GM12875 (cell line): ENCODE measurements around the gene RRAGD.

ENCODE experiments used
- H3K4me3 ChIP-seq: one replicate; pipeline ENCODE4 v1.5.1; 2011; ENCODE audit warnings: low read depth, low read length, control low read depth
- CTCF ChIP-seq: IDR thresholded peaks from 2 replicates; pipeline ENCODE4 v1.5.1; 2011; ENCODE audit warnings: low read depth, mild to moderate bottlenecking, control low read depth, inconsistent platforms, low read length, moderate library complexity, borderline replicate concordance; ENCODE audit not compliant: insufficient read depth

RRAGD gene

GRCh38 chr6:89413006-89413400, 930 bp upstream of the RRAGD start:
- H3K4me3 ChIP-seq = peak overlapping the region; percentile 52
- TF ChIP-seq CTCF = no peak

DNA sequence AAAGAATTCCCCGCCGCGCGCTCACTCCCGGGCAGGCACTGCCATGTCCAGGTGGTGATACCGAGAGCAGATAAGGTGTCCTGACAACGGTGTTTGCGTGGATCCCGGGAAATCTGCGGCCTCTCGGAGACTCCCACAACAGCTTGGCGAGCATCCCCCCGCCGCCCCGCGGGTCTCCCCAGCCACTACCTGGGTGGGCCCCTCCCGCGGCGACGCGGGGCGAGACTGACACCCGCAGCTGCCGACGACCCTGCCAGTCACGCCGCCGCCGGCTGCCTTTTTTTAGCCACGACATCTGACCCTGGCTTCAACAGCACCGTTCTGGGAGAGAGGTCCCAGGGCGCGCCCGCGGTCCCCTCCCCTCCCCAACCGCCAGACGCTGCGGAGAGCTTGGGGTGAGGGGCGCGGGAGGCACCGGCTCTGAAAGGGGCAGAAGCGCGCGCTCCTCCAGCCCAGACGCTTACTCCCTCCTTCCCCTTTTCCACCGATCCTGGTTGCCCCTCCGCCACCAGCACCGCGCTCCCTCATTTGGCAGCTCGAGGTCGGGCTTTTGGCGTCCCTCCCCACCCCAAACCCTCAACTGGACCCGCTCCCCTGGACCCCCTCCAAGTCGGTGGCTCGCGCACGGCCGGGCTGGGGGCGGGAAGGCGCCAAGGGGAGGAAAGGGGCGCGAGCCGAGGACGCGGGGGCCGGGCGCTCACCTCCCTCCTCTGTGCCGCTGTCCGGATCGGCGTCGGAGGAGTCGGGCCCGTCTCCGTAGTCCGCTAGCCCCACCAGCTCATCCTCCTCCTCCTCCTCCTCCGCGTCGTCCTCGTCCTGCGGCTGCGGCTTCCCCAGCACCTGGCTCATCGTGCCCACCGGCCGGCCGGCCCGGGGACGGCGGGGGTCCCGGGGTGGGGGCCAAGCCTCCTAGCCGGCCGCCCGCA, 665 bp downstream of the RRAGD start:
- TF ChIP-seq CTCF = no peak
- peak overlapping the region; percentile 52 for H3K4me3 ChIP-seq

- peak overlapping the region; percentile 52 for H3K4me3 ChIP-seq
- no peak for TF ChIP-seq CTCF
These were observed 1.3 kb downstream of the RRAGD start for GRCh38 chr6:89410788-89411144.

DNA sequence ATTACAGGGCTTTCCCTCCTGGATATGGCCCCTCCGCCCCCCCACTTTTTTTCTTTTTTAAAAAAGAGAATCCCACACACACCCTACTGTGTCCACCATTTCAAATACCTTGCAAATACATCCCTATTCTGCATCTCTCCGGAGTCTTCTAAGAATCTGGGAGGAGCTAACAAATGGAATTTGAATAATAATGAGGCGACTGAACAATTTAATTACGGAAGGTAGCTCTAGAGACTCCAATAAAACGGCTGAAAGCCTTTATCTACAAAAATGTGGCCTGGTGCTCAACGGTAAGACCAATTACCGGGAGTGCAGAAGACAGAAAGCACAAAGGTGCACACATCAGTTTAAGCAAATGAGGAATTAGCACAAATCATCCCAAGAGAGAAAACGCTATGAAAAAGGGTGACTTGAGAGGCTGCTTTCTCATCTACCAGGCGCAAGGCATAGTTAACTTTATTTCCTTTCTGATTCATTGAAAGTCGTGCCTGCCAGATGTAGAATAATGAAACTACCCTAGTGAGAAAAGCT, 1.8 kb downstream of the RRAGD start:
- H3K4me3 ChIP-seq = no peak overlapping the region

DNA sequence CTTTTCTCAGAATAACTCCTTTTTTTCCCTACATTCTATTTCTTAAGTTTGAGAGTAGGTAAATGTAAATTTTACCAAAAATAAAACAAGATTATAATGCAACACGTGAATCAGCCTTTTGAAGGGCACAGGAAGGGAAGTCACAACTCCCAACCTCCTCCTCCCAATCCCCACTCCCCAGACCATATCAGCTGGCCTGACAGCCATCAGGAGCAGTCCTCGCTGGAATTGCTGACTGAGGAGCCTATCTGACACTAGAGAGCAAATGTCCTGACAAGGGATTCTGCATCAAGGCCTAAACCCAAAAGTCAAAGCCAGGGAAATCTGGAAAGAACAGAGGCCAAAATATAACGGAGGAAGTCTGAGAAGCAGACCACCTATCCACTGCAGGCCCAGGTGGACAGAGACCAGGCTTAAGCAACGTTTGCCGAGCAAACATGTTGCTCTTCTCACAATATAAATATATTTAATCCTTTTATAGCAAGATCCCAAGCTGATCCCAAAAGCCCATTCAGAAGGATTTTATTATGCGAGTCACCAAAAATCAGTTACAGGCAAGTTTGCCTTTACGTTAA, 2.5 kb downstream of the RRAGD start:
- no peak for TF ChIP-seq CTCF
- no peak overlapping the region for H3K4me3 ChIP-seq

More for the DNA sequence above, 1.8 kb downstream of the RRAGD start:
- no peak for TF ChIP-seq CTCF

GRCh38 chr6:89406141-89406540, 5.9 kb downstream of the RRAGD start:
- TF ChIP-seq CTCF = no peak

More at GRCh38 chr6:89406141-89406540, 5.9 kb downstream of the RRAGD start:
- H3K4me3 ChIP-seq = no peak overlapping the region
